Measurements from ENCODE around the gene DENND2C. TPM values are rescaled to one million over a fixed set of nuclear protein-coding genes. Genes with fewer than 3 reads are reported as not detected.

Gene DENND2C
- total RNA-seq, 1 experiment from 2014 or later = 0.70 TPM

- ChIA-PET POLR2A (ENCODE audit: unreplicated experiment) (no interaction called here), CTCF (interaction anchor here (0.9 kb wide), 1 partner anchor 14 kb away, joined by 4 read pairs; no protein-coding TSS in a partner anchor)
- Histone ChIP-seq H3K27ac (no peak overlapping the region), H3K9me2 (ENCODE audit: insufficient read depth) (no peaks in the 10 kb centered on the region), H3K4me3 (no peak overlapping the region), H3K27me3 (ENCODE audit: insufficient read depth, low read depth) (no peaks in the 10 kb centered on the region), H3K36me3 (ENCODE audit: low read depth) (no peaks in the 10 kb centered on the region), H3K79me2 (ENCODE audit: low read depth) (no peaks in the 10 kb centered on the region), H3K4me2 (no peak overlapping the region), H3F3A (ENCODE audit: insufficient read depth, low read depth) (no peaks in the 10 kb centered on the region), H2AFZ (no peak overlapping the region), H3K4me1 (replicated peaks; ENCODE audit: insufficient read depth) (no peaks in the 10 kb centered on the region), H4K20me1 (ENCODE audit: insufficient read depth) (no peaks in the 10 kb centered on the region), H3K9me3 (ENCODE audit: insufficient read depth, low read depth) (no peaks in the 10 kb centered on the region)
- TF ChIP-seq EZH2 (IDR thresholded peaks at IDR 0.05; ENCODE audit: low read depth) (no peak), CTCF (conservative IDR thresholded peaks at IDR 0.05) (no peak)
- no TSS peak for BruUV-seq (replicated peaks)
- intact Hi-C loops (cut with micrococcal nuclease; ENCODE audit: unreplicated experiment) = no loop called here
- DNase-seq = no peak
These were observed 37.4 kb downstream of the DENND2C start for GRCh38 chr1:114632427-114632826.

- Histone ChIP-seq H3K27me3 (ENCODE audit: insufficient read depth, low read depth) (no peaks in the 10 kb centered on the region), H3K4me3 (no peak overlapping the region), H3K36me3 (ENCODE audit: low read depth) (no peaks in the 10 kb centered on the region), H3K79me2 (ENCODE audit: low read depth) (no peaks in the 10 kb centered on the region), H3K27ac (no peak overlapping the region), H3K4me2 (no peak overlapping the region), H2AFZ (no peak overlapping the region), H4K20me1 (ENCODE audit: insufficient read depth) (no peaks in the 10 kb centered on the region), H3K9me2 (ENCODE audit: insufficient read depth) (no peaks in the 10 kb centered on the region), H3F3A (ENCODE audit: insufficient read depth, low read depth) (no peaks in the 10 kb centered on the region), H3K9me3 (ENCODE audit: insufficient read depth, low read depth) (no peaks in the 10 kb centered on the region), H3K4me1 (replicated peaks; ENCODE audit: insufficient read depth) (no peaks in the 10 kb centered on the region)
- CTCF ChIA-PET = no interaction called here
- intact Hi-C loops (cut with micrococcal nuclease; ENCODE audit: unreplicated experiment) = no loop called here
- TF ChIP-seq CTCF (conservative IDR thresholded peaks at IDR 0.05) (no peak), EZH2 (IDR thresholded peaks at IDR 0.05; ENCODE audit: low read depth) (no peak)
- POLR2A ChIA-PET (ENCODE audit: unreplicated experiment) = no interaction called here
- no peak for DNase-seq
- BruUV-seq (replicated peaks) = no TSS peak
These were observed 42.7 kb downstream of the DENND2C start for GRCh38 chr1:114627107-114627506.

GRCh38 chr1:114623364-114623763, 46.5 kb downstream of the DENND2C start:
- H4K20me1 ChIP-seq (ENCODE audit: insufficient read depth) = no peaks in the 10 kb centered on the region
- H3K9me2 ChIP-seq (ENCODE audit: insufficient read depth) = no peaks in the 10 kb centered on the region
- DNase-seq = no peak
- ChIA-PET CTCF (no interaction called here), POLR2A (ENCODE audit: unreplicated experiment) (no interaction called here)
- H3K79me2 ChIP-seq (ENCODE audit: low read depth) = no peaks in the 10 kb centered on the region
- BruUV-seq (replicated peaks) = no TSS peak
- H3K9me3 ChIP-seq (ENCODE audit: insufficient read depth, low read depth) = no peaks in the 10 kb centered on the region
- intact Hi-C loops (cut with micrococcal nuclease; ENCODE audit: unreplicated experiment) = no loop called here
- no peak overlapping the region for H3K4me3 ChIP-seq
- H3K4me2 ChIP-seq = no peak overlapping the region
- H3K4me1 ChIP-seq (replicated peaks; ENCODE audit: insufficient read depth) = no peaks in the 10 kb centered on the region
- H2AFZ ChIP-seq = no peak overlapping the region
- H3K27me3 ChIP-seq (ENCODE audit: insufficient read depth, low read depth) = no peaks in the 10 kb centered on the region
- no peak for TF ChIP-seq EZH2 (IDR thresholded peaks at IDR 0.05; ENCODE audit: low read depth)
- TF ChIP-seq CTCF (conservative IDR thresholded peaks at IDR 0.05) = no peak
- no peak overlapping the region for H3K27ac ChIP-seq
- no peaks in the 10 kb centered on the region for H3K36me3 ChIP-seq (ENCODE audit: low read depth)
- no peaks in the 10 kb centered on the region for H3F3A ChIP-seq (ENCODE audit: insufficient read depth, low read depth)

Measured in PC-9 (cell line).